GM19099 (cell line): ENCODE measurements around the gene EGLN3.

Experiments used
- POLR2A ChIP-seq: IDR thresholded peaks from 3 replicates; pipeline ENCODE4 v1.6.1; 2011; ENCODE audit warnings: low read depth; ENCODE audit not compliant: insufficient read length; ENCODE audit errors: extremely low read depth

EGLN3 gene

GRCh38 chr14:33884916-33885315, 66.0 kb downstream of the EGLN3 start:
- no peak for TF ChIP-seq POLR2A

- no peak for TF ChIP-seq POLR2A
Measured at GRCh38 chr14:33880330-33880729, 70.5 kb downstream of the EGLN3 start.

GRCh38 chr14:33879684-33880286, 71.1 kb downstream of the EGLN3 start:
- no peak for TF ChIP-seq POLR2A

GRCh38 chr14:33876274-33876673, 74.6 kb downstream of the EGLN3 start:
- TF ChIP-seq POLR2A: no peak
